KOPT-K1 (cell line): ENCODE data around the gene PRSS22.

Source experiments
- H3K27ac ChIP-seq: fragments of 200-600 bp; sonication (generic); 2 replicates; pipeline ENCODE4 v1.5.1; 2016; ENCODE audit warnings: antibody characterized with exemption, mild to moderate bottlenecking, low read depth, low read length; ENCODE audit not compliant: poor library complexity, severe bottlenecking
- H3K36me3 ChIP-seq: fragments of 200-600 bp; sonication (generic); 2 replicates; pipeline ENCODE4 v1.5.1; 2017; ENCODE audit warnings: antibody characterized with exemption, mild to moderate bottlenecking, low read length, moderate library complexity; ENCODE audit not compliant: insufficient read depth
- H3K9me3 ChIP-seq: fragments of 200-600 bp; sonication (generic); 2 replicates; pipeline ENCODE4 v1.5.1; 2017; ENCODE audit warnings: antibody characterized with exemption, low read length, mild to moderate bottlenecking; ENCODE audit not compliant: insufficient read depth, poor library complexity, severe bottlenecking

Gene PRSS22

GRCh38 chr16:2895813-2896212 lies 37.8 kb upstream of the PRSS22 start:
- Histone ChIP-seq H3K36me3 (peaks cover 20% of the 10 kb centered on the region; the same call in 1 of the 2 replicates), H3K9me3 (no peaks in the 10 kb centered on the region), H3K27ac (no peak overlapping the region)

- no peak overlapping the region for H3K27ac ChIP-seq
- H3K36me3 ChIP-seq: peaks cover 20% of the 10 kb centered on the region; the same call in 1 of the 2 replicates
- no peaks in the 10 kb centered on the region for H3K9me3 ChIP-seq
Measured at GRCh38 chr16:2894231-2894630, 36.3 kb upstream of the PRSS22 start.

DNA sequence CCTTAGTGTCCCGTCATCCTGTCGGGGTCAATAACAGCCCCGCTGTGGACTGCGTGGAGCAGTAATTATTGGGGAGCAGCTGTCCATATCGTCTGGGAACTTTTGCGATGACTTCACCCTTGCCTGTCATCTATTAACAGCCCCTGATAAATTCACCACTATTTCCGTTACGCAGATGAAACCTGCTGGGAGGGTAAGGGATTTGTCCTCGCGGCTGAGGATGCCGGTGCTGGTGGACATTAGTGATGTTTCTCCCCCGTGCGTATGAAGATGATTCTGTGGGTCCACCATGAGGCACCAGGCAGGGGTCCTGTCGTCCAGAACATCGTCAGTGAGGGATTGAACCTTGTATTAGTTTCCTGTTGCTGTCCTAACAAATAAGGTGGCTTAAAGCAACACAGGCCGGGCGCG lies 26.1 kb upstream of the PRSS22 start:
- H3K9me3 ChIP-seq: peaks cover 15% of the 10 kb centered on the region
- peak overlapping the region; percentile 73 for H3K27ac ChIP-seq
- H3K36me3 ChIP-seq: no peaks in the 10 kb centered on the region

- peaks cover 15% of the 10 kb centered on the region for H3K9me3 ChIP-seq
- peak overlapping the region; percentile 73 for H3K27ac ChIP-seq
- no peaks in the 10 kb centered on the region for H3K36me3 ChIP-seq
Measured at GRCh38 chr16:2883458-2883908, 25.5 kb upstream of the PRSS22 start.

DNA sequence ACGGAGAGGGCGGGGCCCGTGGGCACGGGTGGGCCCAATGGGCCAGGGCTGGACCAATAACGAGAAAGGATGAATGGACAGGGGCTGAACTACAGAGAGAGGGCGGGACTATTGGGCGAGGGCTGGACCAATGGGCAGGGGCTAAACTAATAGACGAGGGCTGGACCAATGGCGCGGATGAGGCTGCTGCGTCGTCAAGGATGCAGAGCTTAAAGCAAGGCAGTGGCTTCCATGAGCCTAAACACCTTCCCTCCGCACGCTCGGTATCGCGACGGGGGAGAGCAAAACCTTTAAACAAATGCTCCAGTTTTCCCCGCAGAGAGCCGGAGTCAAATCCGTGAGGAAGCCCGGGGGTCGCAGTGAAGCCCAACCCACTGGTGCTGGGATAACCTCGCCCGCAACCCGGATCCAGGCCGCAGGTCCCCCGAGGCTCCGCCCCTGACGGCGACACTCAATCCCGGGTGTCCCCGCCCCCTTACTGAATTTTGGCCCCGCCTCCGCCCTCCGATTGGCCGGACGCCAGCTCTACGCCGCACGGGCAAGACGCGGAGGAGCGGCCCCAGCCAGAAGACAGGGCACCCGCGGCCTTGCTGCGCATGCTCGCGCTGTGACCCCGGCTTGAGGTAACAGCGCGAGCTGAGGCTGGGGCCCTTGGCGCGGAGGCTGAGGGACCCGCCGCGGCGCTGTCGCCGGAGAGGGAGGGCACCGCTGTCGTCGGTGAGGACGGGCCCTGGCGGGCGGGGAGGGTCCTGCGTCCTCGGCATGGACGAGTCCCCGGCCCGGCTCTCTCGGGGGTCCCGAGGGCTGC lies 24.9 kb upstream of the PRSS22 start, which contains the start of gene FLYWCH2:
FLYWCH2 (plus strand) TSS at position 566 of the 808 bp plus-strand sequence. CDS start 13,235 bp downstream, outside the sequence.
- Histone ChIP-seq H3K27ac (peak within 1 kb of the TSS; percentile 73), H3K9me3 (peaks cover 15% of the 10 kb centered on the region)

GRCh38 chr16:2881783-2882649 lies 24.0 kb upstream of the PRSS22 start:
- Histone ChIP-seq H3K9me3 (peaks cover 15% of the 10 kb centered on the region), H3K36me3 (no peaks in the 10 kb centered on the region), H3K27ac (peak overlapping the region; percentile 73)

More for the DNA sequence above, 24.9 kb upstream of the PRSS22 start, which contains the start of gene FLYWCH2:
- no peaks in the 10 kb centered on the region for H3K36me3 ChIP-seq

DNA sequence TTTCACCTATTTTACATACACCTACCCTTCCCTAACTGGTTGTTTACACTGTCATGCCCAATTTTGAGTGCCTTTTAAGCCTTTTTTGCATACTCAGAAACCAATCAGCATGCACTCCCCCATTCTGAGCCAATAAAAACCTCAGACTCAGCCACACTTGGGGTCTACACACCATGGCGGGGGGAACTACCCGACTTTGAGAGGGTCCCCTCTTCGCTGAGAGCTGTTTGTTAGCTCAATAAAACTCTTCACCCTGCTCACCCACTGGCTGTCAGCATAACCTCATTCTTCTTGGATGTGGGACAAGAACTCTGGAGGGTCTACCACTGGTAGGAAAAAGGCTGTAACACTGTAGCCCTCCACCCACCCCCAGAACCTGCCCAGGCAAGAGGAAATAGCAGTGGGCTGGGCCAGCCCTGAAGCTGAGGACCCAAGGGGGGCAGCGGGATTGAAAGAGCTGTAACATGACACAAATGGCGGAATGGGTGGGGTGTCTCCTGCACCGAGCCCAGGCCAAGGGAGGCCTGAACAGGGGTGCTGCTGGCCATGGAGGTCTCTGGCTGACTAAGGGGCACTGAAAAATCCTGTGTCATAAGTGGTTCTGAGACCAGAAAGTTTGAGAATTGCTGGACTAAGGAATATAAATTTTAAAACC lies 22.0 kb upstream of the PRSS22 start:
- no peak overlapping the region for H3K27ac ChIP-seq
- no peaks in the 10 kb centered on the region for H3K36me3 ChIP-seq

GRCh38 chr16:2874912-2875362 lies 17.0 kb upstream of the PRSS22 start:
- no peak overlapping the region for H3K27ac ChIP-seq
- peaks cover 7% of the 10 kb centered on the region for H3K9me3 ChIP-seq
- H3K36me3 ChIP-seq: no peaks in the 10 kb centered on the region

More for the DNA sequence above, 22.0 kb upstream of the PRSS22 start:
- H3K9me3 ChIP-seq: peaks cover 15% of the 10 kb centered on the region

- Histone ChIP-seq H3K9me3 (no peaks in the 10 kb centered on the region), H3K36me3 (no peaks in the 10 kb centered on the region), H3K27ac (no peak overlapping the region)
Measured at GRCh38 chr16:2874032-2874911, 16.3 kb upstream of the PRSS22 start.

DNA sequence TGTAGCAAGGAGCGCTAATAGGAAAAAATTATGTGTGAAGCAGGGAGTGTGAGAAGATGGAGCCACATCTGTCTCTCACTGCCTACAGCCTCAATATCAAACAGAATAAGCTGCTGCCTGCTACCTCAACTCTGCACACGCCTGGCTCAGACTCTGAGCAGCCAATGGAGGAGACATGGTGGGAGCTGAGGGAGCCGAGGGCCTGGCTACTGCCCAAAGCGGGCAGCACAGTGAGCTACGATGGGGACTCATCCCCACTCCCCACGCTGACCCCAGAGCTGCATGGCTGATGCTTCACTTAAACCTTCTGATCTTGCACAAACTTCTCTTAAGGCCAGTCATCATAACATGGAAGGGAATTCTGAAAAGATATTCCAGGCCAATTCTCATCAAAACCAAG lies 14.0 kb upstream of the PRSS22 start:
- H3K27ac ChIP-seq: no peak overlapping the region
- no peaks in the 10 kb centered on the region for H3K9me3 ChIP-seq
- H3K36me3 ChIP-seq: no peaks in the 10 kb centered on the region

GRCh38 chr16:2867987-2868789 lies 10.2 kb upstream of the PRSS22 start:
- Histone ChIP-seq H3K36me3 (no peaks in the 10 kb centered on the region), H3K27ac (peak overlapping the region; percentile 73), H3K9me3 (no peaks in the 10 kb centered on the region)

DNA sequence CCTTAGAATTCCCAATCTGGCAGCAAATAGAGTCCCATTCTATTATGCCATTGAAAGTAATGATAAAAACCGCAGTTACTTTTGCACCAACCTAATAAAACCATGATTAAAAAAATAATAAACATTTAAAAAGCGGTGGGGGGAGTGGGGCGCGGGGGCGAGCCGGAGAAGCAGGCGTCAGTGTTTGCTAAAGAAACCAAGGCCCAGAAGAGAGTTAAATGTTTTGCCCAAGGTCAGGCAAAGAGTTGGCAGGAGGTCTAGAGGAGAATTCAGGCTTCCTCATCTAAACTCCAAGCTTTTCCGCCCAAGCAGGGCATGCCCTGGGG lies 9.7 kb upstream of the PRSS22 start:
- Histone ChIP-seq H3K27ac (peak overlapping the region; percentile 73), H3K9me3 (no peaks in the 10 kb centered on the region), H3K36me3 (no peaks in the 10 kb centered on the region)

- Histone ChIP-seq H3K36me3 (no peaks in the 10 kb centered on the region), H3K9me3 (peaks cover under 1% of the 10 kb centered on the region), H3K27ac (no peak overlapping the region)
Measured at GRCh38 chr16:2866431-2866830, 8.5 kb upstream of the PRSS22 start.
